Stimulated activated naive CD8-positive, alpha-beta T cell treated with anti-CD3 and anti-CD28 coated beads, Interleukin-15, amount 100 ng/mL, for 72 hours (primary cell): ENCODE results near the gene TRDN.
"Not testable (repeated sequence)": the region's sequence is repeated elsewhere in the genome, so short reads cannot be mapped to it uniquely, and the experiment has no call there.

Source experiments
- ATAC-seq: fragments of 150-1000 bp; cut with Tn5 transposase; 2 replicates; pipeline ENCODE4 v1.10.0; 2021; ENCODE audit warnings: mild to moderate bottlenecking, moderate library complexity
- DNase-seq, 2 donors: peaks; one replicate each; pipeline ENCODE4 v3.0.0; 2021 to 2022
- H3K27ac Mint-ChIP-seq, 2 donors: one replicate each; pipeline ENCODE4 v1.8.0; 2022; ENCODE audit warnings: mild to moderate bottlenecking in 2 of 2, mixed read lengths in 2 of 2, moderate library complexity in 2 of 2
- H3K27me3 Mint-ChIP-seq: one replicate; pipeline ENCODE4 v1.8.0; 2022; ENCODE audit warnings: mixed read lengths
- H3K4me1 Mint-ChIP-seq: one replicate; pipeline ENCODE4 v1.8.0; 2022; ENCODE audit warnings: mild to moderate bottlenecking, mixed read lengths
- H3K4me3 Mint-ChIP-seq, 2 donors: one replicate each; pipeline ENCODE4 v1.8.0; 2022; ENCODE audit warnings: mild to moderate bottlenecking in 2 of 2, mixed read lengths in 2 of 2, moderate library complexity in 1 of 2
- H3K9me3 Mint-ChIP-seq, 2 donors: one replicate each; pipeline ENCODE4 v1.8.0; 2022; ENCODE audit warnings: mixed read lengths in 2 of 2

Gene TRDN

DNA sequence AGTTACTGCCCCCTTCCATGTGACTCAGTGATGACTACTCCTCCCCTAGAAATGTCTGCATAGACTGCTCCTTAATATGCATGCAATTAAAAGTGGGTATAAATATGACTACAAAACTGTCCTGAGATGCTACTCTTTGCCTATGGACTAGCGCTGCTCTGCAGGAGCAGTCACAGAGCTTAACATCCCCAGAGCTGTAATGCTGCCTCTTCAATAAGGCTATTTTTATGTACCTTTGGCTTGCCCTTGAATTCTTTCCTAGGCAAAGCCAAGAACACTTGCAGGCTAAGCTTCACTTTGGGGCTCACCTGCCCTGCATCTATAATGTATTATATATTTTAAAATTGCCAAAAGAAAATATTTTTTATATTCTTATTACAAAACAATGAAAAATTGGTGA, 341.6 kb downstream of the TRDN start:
- no peak for DNase-seq
- Mint-ChIP-seq H3K9me3 (peaks cover 0 to 6% of the 10 kb centered on the region in 2 donors), H3K27me3 (no peaks in the 10 kb centered on the region), H3K27ac (no peak overlapping the region), H3K4me3 (no peak overlapping the region), H3K4me1 (no peaks in the 10 kb centered on the region)
- ATAC-seq: no peak

DNA sequence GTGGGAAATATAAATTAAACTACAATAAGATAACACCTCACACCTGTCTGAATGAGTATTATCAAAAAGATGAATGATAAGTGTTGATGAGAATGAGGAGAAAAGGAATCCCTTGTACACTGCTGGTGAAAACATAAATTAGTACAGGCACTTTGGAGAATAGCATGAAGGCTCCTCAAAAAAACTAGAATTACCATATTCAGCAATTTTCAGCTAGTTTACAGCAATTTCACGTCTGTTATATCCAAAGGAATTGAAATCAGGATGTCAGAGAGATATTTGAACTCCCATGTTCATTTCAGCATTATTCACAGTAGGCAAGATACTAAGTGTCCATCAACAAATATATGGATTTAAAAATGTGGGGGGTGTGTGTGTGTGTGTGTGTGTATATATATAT, 348.1 kb downstream of the TRDN start:
- DNase-seq (no peak), ATAC-seq (no peak)
- Mint-ChIP-seq H3K9me3 (no peaks in the 10 kb centered on the region), H3K4me1 (no peaks in the 10 kb centered on the region), H3K27me3 (no peaks in the 10 kb centered on the region), H3K27ac (no peak overlapping the region), H3K4me3 (no peak overlapping the region)

DNA sequence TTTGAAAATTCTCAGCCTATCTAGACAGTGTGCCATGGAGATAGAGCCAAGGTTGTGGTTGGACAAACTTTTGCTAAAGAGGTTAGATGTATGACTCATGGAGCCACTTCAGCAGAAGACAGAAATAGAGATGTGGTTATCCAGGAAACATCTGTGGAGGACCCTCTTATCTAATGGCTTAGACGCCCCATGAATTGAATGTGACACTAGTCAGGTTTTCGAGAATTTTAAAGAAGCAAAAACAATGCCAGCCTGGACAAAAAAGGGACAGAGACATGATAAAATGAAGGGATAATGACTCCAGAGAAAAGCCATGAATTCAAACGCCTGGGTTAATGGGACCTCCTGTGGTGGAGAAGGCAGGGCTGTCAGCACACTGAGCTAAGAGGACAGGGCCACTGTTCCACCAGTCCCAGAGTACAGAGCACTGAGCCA, 360.2 kb downstream of the TRDN start:
- H3K4me1 Mint-ChIP-seq: no peaks in the 10 kb centered on the region
- no peak overlapping the region for H3K27ac Mint-ChIP-seq
- H3K27me3 Mint-ChIP-seq: no peaks in the 10 kb centered on the region
- ATAC-seq (no peak), DNase-seq (no peak)
- no peaks in the 10 kb centered on the region for H3K9me3 Mint-ChIP-seq
- no peak overlapping the region for H3K4me3 Mint-ChIP-seq

DNA sequence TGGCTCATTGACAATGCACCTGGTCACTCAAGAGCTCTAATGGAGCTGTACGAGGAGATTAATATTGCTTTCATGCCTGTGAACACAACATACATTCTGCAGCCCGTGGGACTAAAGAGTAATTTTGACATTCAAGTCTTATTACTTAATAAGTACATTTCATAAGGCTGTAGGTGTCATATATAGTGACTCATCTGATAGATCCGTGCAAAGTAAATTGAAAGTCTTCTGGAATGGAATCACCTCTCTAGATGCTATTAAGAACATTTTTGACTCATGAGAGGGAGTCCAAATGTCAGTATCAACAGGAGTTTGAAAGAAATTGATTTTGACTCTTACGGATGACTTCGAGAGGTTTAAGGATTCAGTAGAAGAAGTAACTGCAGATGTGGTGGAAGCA, 372.8 kb downstream of the TRDN start:
- H3K27ac Mint-ChIP-seq: no peak overlapping the region
- no peaks in the 10 kb centered on the region for H3K27me3 Mint-ChIP-seq
- DNase-seq (no peak), ATAC-seq (no peak)
- H3K9me3 Mint-ChIP-seq: peaks cover 0 to 9% of the 10 kb centered on the region in 2 donors
- H3K4me3 Mint-ChIP-seq: no peak overlapping the region
- no peaks in the 10 kb centered on the region for H3K4me1 Mint-ChIP-seq

DNA sequence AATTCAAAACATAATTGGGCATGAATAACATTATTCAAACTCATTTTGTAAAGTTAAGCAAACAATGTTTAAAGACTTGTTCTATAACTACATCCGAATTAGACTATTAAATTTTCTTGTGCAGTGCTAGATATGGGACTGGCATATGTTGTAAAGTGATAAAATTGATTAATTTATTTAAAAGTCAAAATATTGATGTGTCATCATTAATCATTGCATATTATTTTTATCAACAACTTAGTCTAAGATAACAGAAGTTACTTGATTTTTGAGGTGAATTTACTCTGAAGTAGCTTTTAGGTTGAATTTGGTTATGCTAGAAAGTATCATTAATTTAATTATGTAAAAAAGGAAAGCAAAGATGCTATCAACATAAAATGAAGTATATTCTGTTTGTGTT, 396.1 kb downstream of the TRDN start:
- Mint-ChIP-seq H3K4me1 (no peaks in the 10 kb centered on the region), H3K4me3 (no peak overlapping the region), H3K27me3 (no peaks in the 10 kb centered on the region), H3K9me3 (peaks cover 16% of the 10 kb centered on the region in 2 donors), H3K27ac (no peak overlapping the region)
- ATAC-seq: no peak
- DNase-seq: no peak

DNA sequence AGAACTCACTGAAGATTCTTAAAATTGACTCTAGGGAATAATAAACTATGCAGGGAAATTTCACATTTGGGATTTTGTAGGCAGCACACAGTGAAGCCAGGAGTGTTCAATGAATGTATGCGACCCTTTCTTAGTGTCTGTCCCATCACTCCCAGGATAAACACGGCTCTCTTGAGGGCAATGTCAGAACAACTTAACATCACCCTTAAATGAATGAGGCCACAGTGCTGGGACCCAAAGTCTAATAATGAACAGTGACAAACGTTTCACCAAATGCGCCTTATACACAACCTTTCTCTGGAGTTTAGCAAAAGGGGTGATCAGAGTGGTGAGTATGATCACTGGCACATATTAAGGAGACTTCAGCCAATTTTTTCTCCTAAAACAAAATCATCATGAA, 403.4 kb downstream of the TRDN start:
- DNase-seq (no peak), ATAC-seq (no peak)
- Mint-ChIP-seq H3K27ac (no peak overlapping the region), H3K4me1 (no peaks in the 10 kb centered on the region), H3K4me3 (no peak overlapping the region), H3K9me3 (no peaks in the 10 kb centered on the region), H3K27me3 (no peaks in the 10 kb centered on the region)

DNA sequence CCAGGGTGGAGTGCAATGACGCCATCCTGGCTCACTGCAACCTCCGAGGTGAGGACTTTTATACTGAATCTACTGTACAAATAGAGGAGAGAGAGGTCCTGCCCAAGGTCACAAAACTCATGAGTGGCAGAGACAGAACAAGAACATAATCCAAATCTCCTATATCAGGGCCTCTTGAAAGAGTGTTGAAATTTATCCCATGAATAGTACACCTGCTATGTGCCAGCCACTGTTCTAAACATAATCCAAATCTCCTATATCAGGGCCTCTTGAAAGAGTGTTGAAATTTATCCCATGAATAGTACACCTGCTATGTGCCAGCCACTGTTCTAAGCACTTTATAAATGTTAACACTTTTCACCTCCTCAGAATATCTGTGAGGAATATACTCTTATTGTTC, 409.0 kb downstream of the TRDN start:
- DNase-seq, H3K4me1 Mint-ChIP-seq, H3K27me3 Mint-ChIP-seq, H3K27ac Mint-ChIP-seq, H3K9me3 Mint-ChIP-seq, H3K4me3 Mint-ChIP-seq, ATAC-seq: not testable (repeated sequence)

DNA sequence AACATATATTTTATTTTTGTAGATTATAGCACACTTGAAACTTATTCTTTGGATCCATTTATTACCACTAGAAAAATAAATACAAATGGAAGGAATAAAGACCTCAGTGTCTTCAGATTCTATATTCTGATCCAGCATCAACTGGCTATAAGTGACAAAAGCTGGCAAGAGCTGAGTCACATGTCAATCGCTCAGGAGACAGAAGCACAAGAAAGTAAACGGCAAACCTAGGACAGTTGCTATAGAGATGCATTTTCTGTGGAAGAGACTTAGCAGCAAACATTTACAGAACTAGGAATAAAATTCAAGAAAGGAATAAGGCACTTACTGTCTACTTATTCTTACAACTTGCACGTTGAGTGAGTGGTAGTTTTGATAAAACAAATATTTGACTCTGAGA, 410.4 kb downstream of the TRDN start:
- no peaks in the 10 kb centered on the region for H3K4me1 Mint-ChIP-seq
- H3K9me3 Mint-ChIP-seq: peaks cover 0 to 5% of the 10 kb centered on the region in 2 donors
- no peak overlapping the region for H3K27ac Mint-ChIP-seq
- no peak for DNase-seq
- H3K4me3 Mint-ChIP-seq: no peak overlapping the region
- ATAC-seq: no peak
- H3K27me3 Mint-ChIP-seq: no peaks in the 10 kb centered on the region

DNA sequence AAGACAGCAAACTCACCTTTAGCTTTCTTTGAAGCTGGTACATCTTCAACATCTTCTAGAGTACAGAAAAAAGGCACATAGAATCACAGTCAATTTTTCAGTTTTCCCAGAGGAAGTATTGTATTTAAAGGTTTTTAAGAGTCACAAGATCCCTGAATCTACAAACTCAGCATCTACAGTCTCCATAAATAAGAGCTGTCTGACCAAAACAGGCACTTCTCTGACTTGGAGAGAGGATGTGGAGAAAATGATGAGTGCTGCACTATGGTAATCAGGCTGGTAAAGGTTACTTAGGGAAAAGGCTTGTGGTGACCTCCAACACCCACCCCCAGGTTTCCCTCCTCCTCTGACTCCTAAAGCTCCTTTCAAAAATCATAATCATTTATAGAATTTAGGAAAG, 412.7 kb downstream of the TRDN start:
- H3K27ac Mint-ChIP-seq: no peak overlapping the region
- H3K4me1 Mint-ChIP-seq: no peaks in the 10 kb centered on the region
- ATAC-seq (no peak), DNase-seq (no peak)
- H3K27me3 Mint-ChIP-seq: no peaks in the 10 kb centered on the region
- H3K4me3 Mint-ChIP-seq: no peak overlapping the region
- H3K9me3 Mint-ChIP-seq: peaks cover 0 to 5% of the 10 kb centered on the region in 2 donors

DNA sequence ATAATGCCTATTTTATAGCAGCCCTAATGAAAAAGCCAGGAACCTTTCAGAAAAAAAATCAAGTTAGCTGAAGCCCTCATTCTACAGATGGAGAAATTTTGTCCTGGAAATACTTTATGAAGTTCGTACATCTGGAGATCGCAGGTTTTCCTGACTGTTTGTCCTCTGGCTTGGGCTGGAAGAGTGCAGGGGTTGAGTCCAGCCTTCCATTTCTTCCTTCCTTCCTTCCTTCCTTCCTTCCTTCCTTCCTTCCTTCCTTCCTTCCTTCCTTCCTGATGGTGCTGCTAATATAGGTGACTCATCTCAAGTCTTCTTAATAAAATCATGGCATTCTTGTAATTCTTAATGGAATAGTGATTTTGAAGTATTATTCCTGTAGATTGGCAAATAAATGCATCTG, 413.3 kb downstream of the TRDN start:
- no peak overlapping the region for H3K27ac Mint-ChIP-seq
- DNase-seq: no peak
- ATAC-seq: no peak
- H3K9me3 Mint-ChIP-seq: peaks cover 0 to 5% of the 10 kb centered on the region in 2 donors
- H3K27me3 Mint-ChIP-seq: no peaks in the 10 kb centered on the region
- H3K4me1 Mint-ChIP-seq: no peaks in the 10 kb centered on the region
- no peak overlapping the region for H3K4me3 Mint-ChIP-seq

DNA sequence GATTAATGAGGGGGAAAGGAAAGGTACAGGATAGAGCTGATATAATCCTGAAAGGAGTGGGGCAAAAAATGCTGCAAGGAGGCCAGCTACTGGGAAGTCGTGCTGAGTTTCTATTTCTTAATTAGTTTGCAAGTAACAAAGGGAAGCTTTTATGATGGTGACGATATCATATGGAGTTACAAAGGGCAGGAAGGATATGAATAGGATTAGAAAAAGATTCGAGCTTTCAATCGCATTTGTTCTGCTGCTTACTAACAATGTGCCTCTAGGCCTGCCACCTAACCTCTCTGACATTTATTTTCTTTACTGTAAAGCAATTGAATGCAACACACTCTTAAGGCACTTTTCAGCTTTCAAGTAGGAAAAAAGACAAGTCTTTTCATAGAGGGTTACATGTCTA, 421.5 kb downstream of the TRDN start:
- H3K9me3 Mint-ChIP-seq: no peaks in the 10 kb centered on the region
- no peaks in the 10 kb centered on the region for H3K27me3 Mint-ChIP-seq
- ATAC-seq: no peak
- DNase-seq: no peak
- H3K4me3 Mint-ChIP-seq: no peak overlapping the region
- no peak overlapping the region for H3K27ac Mint-ChIP-seq
- no peaks in the 10 kb centered on the region for H3K4me1 Mint-ChIP-seq

DNA sequence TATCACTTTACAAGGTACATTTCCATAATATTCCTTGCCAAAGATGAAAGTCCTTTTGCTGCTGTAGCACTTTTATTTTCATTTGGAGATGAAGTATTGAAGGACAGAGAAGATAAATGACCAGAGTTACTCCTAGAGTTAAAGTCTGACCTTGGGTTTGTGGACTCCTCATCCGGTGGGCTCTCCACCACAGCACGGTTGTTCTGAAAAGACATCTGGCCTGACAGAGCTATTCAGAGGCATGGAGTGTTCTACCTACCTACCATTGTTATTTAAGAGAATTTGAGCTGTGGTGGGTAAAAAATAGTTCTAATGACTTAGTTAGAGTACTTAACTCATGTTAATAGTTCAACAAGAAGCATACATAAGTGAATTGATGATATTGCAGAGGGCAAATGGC, 422.3 kb downstream of the TRDN start:
- Mint-ChIP-seq H3K27ac (no peak overlapping the region), H3K9me3 (no peaks in the 10 kb centered on the region), H3K27me3 (no peaks in the 10 kb centered on the region), H3K4me1 (no peaks in the 10 kb centered on the region), H3K4me3 (no peak overlapping the region)
- DNase-seq: no peak
- ATAC-seq: no peak

DNA sequence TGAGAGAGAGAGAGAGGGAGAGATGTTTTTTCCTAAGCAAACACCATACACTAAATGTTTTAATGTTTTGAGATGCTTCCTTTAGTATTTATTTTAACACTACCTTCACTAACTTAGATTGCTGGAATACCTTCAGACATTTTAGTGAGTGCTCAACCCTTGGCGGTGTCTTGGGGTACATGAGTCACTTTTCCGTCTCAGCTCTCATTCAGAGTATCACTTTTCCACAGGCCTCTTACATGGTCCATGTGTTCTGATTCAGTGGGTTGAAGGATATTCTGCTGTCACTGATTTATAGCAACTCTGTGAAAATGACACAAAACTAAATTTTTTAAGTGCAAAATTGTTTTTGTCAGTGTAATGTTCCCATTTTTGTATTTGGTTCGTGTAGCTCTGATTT, 422.8 kb downstream of the TRDN start:
- no peak for DNase-seq
- no peak overlapping the region for H3K27ac Mint-ChIP-seq
- no peaks in the 10 kb centered on the region for H3K27me3 Mint-ChIP-seq
- H3K4me1 Mint-ChIP-seq: no peaks in the 10 kb centered on the region
- H3K4me3 Mint-ChIP-seq: no peak overlapping the region
- H3K9me3 Mint-ChIP-seq: no peaks in the 10 kb centered on the region
- no peak for ATAC-seq

DNA sequence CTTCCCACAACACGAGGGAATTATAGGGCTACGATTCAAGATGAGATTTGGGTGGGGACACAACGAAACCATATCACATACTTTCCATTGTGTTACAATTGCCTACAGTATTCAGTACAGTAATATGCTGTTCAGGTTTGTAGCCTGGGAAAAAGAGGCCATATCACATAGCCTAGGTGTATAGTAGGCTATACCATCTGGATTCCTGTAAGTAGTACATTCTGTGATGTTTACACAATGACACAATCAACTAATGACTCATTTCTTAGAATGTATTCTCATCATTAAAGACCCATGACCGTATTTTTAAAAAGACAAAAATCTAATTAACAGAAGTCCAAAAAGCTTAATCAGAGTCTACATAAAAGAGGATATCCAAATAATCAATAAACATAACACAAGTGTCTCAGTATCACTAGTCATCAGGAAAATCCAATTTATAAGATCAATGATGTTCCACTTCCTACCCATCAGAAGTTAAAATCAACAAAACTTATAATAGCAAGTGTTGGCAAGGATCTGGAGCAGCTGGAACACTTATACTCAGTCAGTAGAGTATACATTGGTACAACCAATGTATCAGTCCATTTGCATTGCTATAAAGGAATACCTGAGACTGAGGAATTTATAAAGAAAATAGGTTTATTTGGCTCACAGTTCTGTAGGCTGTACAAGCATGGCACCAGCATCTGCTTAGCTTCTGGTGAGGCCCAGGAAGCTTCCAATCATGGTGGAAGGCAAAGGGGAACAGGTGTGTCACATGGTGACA, 424.8 kb downstream of the TRDN start:
- H3K4me1 Mint-ChIP-seq: no peaks in the 10 kb centered on the region
- DNase-seq (no peak), ATAC-seq (no peak)
- no peak overlapping the region for H3K4me3 Mint-ChIP-seq
- no peaks in the 10 kb centered on the region for H3K27me3 Mint-ChIP-seq
- H3K27ac Mint-ChIP-seq: no peak overlapping the region
- H3K9me3 Mint-ChIP-seq: no peaks in the 10 kb centered on the region

DNA sequence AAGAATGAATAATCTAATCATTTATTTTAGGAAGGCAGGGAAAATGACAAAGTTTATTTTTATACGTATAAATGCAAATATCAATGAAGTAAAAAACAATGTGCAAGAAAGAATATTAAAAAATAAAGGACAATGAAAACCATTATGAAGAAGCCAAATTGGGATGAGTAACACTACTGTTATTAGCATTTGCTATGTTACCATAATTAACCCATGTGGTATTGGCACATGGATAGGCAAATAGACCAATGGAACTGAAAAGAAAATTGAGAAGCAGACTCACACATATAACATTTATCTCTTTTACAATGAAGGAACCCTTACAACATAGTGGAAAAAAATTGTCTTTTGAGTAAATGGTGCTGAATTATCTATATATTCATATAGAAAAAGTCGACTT, 426.1 kb downstream of the TRDN start:
- H3K4me1 Mint-ChIP-seq: no peaks in the 10 kb centered on the region
- H3K4me3 Mint-ChIP-seq: no peak overlapping the region
- DNase-seq: no peak
- H3K27me3 Mint-ChIP-seq: no peaks in the 10 kb centered on the region
- H3K9me3 Mint-ChIP-seq: no peaks in the 10 kb centered on the region
- ATAC-seq: no peak
- no peak overlapping the region for H3K27ac Mint-ChIP-seq

DNA sequence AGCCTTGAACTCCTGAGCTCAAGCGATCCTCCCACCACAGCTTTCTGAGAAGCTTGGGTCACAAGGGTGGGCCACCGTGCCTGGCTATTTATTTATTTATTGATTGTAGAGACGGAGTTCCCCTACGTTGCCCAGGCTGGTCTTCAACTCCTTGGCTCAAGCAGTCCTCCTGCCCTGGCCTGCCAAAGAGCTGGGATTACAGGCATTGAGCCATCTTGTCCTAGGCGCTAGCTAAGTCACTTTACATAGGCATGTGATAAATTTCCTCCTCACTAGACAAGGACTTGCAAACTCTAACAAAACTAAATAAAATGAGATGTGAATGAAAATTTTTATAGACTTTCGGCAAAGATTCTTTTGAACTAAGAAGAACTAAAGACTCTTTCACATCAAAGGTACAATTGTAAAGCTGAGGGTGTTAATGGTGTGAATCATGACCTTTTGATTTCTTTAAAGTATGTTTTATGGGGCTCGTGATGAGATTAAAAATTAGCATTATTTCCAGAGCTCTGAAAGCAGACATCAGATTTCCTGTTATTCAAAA, 428.7 kb downstream of the TRDN start:
- Mint-ChIP-seq H3K27ac (no peak overlapping the region), H3K4me1 (no peaks in the 10 kb centered on the region), H3K27me3 (no peaks in the 10 kb centered on the region), H3K9me3 (peaks cover 0 to 2% of the 10 kb centered on the region in 2 donors), H3K4me3 (no peak overlapping the region)
- ATAC-seq: no peak
- DNase-seq: no peak

DNA sequence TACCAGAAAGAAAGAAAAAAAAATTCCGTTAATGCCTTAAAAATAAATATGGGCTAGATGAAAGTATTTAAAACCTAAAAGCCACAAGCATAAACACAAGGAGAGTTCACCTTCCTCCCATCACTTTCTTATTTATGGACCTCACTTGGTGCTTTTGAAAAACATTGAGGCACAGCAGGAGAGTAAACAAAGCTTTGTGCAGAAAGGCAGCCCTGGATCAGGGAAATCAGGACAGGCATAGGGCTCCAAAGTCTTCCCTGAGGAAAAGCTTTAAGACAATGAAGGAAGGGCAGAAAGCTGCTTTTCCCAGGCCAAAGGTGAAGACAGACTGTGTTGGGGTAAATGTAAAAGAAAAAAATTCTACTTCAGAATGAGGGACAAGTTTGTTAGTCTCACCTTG, 432.8 kb downstream of the TRDN start:
- Mint-ChIP-seq H3K4me3 (no peak overlapping the region), H3K27me3 (no peaks in the 10 kb centered on the region), H3K9me3 (peaks cover 7 to 25% of the 10 kb centered on the region in 2 donors), H3K4me1 (no peaks in the 10 kb centered on the region), H3K27ac (no peak overlapping the region)
- ATAC-seq: no peak
- no peak for DNase-seq
